NCI-H526 treated with DMSO at 0.1 percent for 48 hours (cell line): ENCODE results near the gene KCNQ1.

ENCODE experiments used
- DNase-seq: peaks from one replicate; lab custom pipeline; 2025; lab: John Stamatoyannopoulos, UW

The KCNQ1 gene

GRCh38 chr11:2821891-2822290, 377.1 kb downstream of the KCNQ1 start:
- no peak for DNase-seq

GRCh38 chr11:2824851-2825250, 380.0 kb downstream of the KCNQ1 start:
- DNase-seq: no peak

- no peak for DNase-seq
Observed at GRCh38 chr11:2825261-2825888, 380.6 kb downstream of the KCNQ1 start.

- DNase-seq: no peak
Observed at GRCh38 chr11:2825889-2826678, 381.3 kb downstream of the KCNQ1 start.

GRCh38 chr11:2826679-2827056, 381.9 kb downstream of the KCNQ1 start:
- no peak for DNase-seq

GRCh38 chr11:2827256-2827655, 382.4 kb downstream of the KCNQ1 start:
- DNase-seq: no peak

- DNase-seq: no peak
Observed at GRCh38 chr11:2827792-2828191, 383.0 kb downstream of the KCNQ1 start.

- no peak for DNase-seq
Observed at GRCh38 chr11:2828585-2829330, 383.9 kb downstream of the KCNQ1 start.

GRCh38 chr11:2830030-2830812, 385.4 kb downstream of the KCNQ1 start:
- DNase-seq: no peak

- no peak for DNase-seq
Observed at GRCh38 chr11:2830886-2831285, 386.1 kb downstream of the KCNQ1 start.

- no peak for DNase-seq
Observed at GRCh38 chr11:2831781-2832532, 387.1 kb downstream of the KCNQ1 start.

- DNase-seq: no peak
Observed at GRCh38 chr11:2832533-2833020, 387.8 kb downstream of the KCNQ1 start.

GRCh38 chr11:2833051-2833715, 388.4 kb downstream of the KCNQ1 start:
- no peak for DNase-seq

- no peak for DNase-seq
Observed at GRCh38 chr11:2833716-2834502, 389.1 kb downstream of the KCNQ1 start.

GRCh38 chr11:2834503-2835273, 389.9 kb downstream of the KCNQ1 start:
- DNase-seq: no peak

- no peak for DNase-seq
Observed at GRCh38 chr11:2835296-2835695, 390.5 kb downstream of the KCNQ1 start.

GRCh38 chr11:2835751-2836150, 390.9 kb downstream of the KCNQ1 start:
- DNase-seq: no peak

GRCh38 chr11:2836315-2837095, 391.7 kb downstream of the KCNQ1 start:
- DNase-seq: no peak
